GM21576 (cell line): Measurements from ENCODE around the gene BABAM2.
"Not testable (repeated sequence)": the region's sequence is repeated elsewhere in the genome, so short reads cannot be mapped to it uniquely, and the experiment has no call there.

Experiments
- ATAC-seq: cut with Tn5 transposase; IDR thresholded peaks from one replicate; pipeline ENCODE4 v1.9.1; 2021; ENCODE audit warnings: mild to moderate bottlenecking, moderate library complexity; ENCODE audit not compliant: unreplicated experiment

The BABAM2 gene

GRCh38 chr2:28011322-28011737 is 120.8 kb downstream of the BABAM2 start:
- no peak for ATAC-seq

GRCh38 chr2:28018474-28018873 is 127.9 kb downstream of the BABAM2 start:
- not testable (repeated sequence) for ATAC-seq

GRCh38 chr2:28019521-28019920 is 129.0 kb downstream of the BABAM2 start:
- not testable (repeated sequence) for ATAC-seq

GRCh38 chr2:28021898-28022297 is 131.4 kb downstream of the BABAM2 start:
- no peak for ATAC-seq

- no peak for ATAC-seq
These were observed 134.6 kb downstream of the BABAM2 start for GRCh38 chr2:28025123-28025522.

GRCh38 chr2:28026230-28026629 is 135.7 kb downstream of the BABAM2 start:
- not testable (repeated sequence) for ATAC-seq

GRCh38 chr2:28028025-28028424 is 137.5 kb downstream of the BABAM2 start:
- ATAC-seq: no peak

- no peak for ATAC-seq
These were observed 140.1 kb downstream of the BABAM2 start for GRCh38 chr2:28030600-28030999.

GRCh38 chr2:28032816-28033215 is 142.3 kb downstream of the BABAM2 start:
- ATAC-seq: no peak

- no peak for ATAC-seq
These were observed 144.2 kb downstream of the BABAM2 start for GRCh38 chr2:28034696-28035095.

- no peak for ATAC-seq
These were observed 144.7 kb downstream of the BABAM2 start for GRCh38 chr2:28035163-28035690.

GRCh38 chr2:28035816-28036215 is 145.3 kb downstream of the BABAM2 start:
- no peak for ATAC-seq

GRCh38 chr2:28036307-28036706 is 145.8 kb downstream of the BABAM2 start:
- ATAC-seq: no peak

GRCh38 chr2:28038722-28039121 is 148.2 kb downstream of the BABAM2 start:
- ATAC-seq: no peak

- ATAC-seq: no peak
These were observed 155.3 kb downstream of the BABAM2 start for GRCh38 chr2:28045676-28046351.

GRCh38 chr2:28046921-28047320 is 156.4 kb downstream of the BABAM2 start:
- no peak for ATAC-seq

GRCh38 chr2:28047681-28048080 is 157.2 kb downstream of the BABAM2 start:
- ATAC-seq: no peak

- ATAC-seq: no peak
These were observed 157.8 kb downstream of the BABAM2 start for GRCh38 chr2:28048341-28048740.

- ATAC-seq: no peak
These were observed 158.9 kb downstream of the BABAM2 start for GRCh38 chr2:28049416-28049815.

- ATAC-seq: no peak
These were observed 159.4 kb downstream of the BABAM2 start for GRCh38 chr2:28049899-28050298.

GRCh38 chr2:28052691-28053090 is 162.2 kb downstream of the BABAM2 start:
- ATAC-seq: no peak

GRCh38 chr2:28053597-28053996 is 163.1 kb downstream of the BABAM2 start:
- ATAC-seq: no peak

GRCh38 chr2:28054916-28055315 is 164.4 kb downstream of the BABAM2 start:
- no peak for ATAC-seq
